Neural cell (in vitro differentiated cells): ENCODE results near the gene PAK3. TPM values are rescaled to one million over a fixed set of nuclear protein-coding genes. Genes with fewer than 3 reads are reported as not detected.

Source experiments
- H2AFZ ChIP-seq: fragments of 200-600, 300-800 bp; sonication (generic), shearing (Covaris generic); 2 replicates; pipeline ENCODE4 v1.6.0; 2014; ENCODE audit warnings: low read depth, mild to moderate bottlenecking, antibody characterized with exemption, low read length, moderate library complexity
- H3F3A ChIP-seq: fragments of 200-600 bp; shearing (Covaris generic); 2 replicates; pipeline ENCODE4 v1.6.1; 2016; ENCODE audit warnings: mild to moderate bottlenecking, moderate library complexity, mixed read lengths, antibody characterized with exemption, low read length; ENCODE audit not compliant: insufficient read depth, poor library complexity, severe bottlenecking
- H3K27ac ChIP-seq: fragments of 200-600, 300-800 bp; sonication (generic), shearing (Covaris generic); 2 replicates; pipeline ENCODE4 v1.5.1; 2014; ENCODE audit warnings: mild to moderate bottlenecking, low read length, moderate library complexity
- H3K27me3 ChIP-seq: fragments of 300-800, 200-600 bp; sonication (generic), shearing (Covaris generic); 2 replicates; pipeline ENCODE4 v1.6.0; 2014; ENCODE audit warnings: mild to moderate bottlenecking, low read depth, low read length, moderate library complexity; ENCODE audit not compliant: insufficient read depth
- H3K36me3 ChIP-seq: fragments of 300-800, 200-600 bp; sonication (generic), shearing (Covaris generic); 2 replicates; pipeline ENCODE4 v1.5.1; 2014; ENCODE audit warnings: mild to moderate bottlenecking, antibody characterized with exemption, low read length, moderate library complexity; ENCODE audit not compliant: insufficient read depth
- H3K4me2 ChIP-seq: fragments of 300-800, 200-600 bp; sonication (generic), shearing (Covaris generic); 2 replicates; pipeline ENCODE4 v1.6.0; 2014; ENCODE audit warnings: mild to moderate bottlenecking, low read length
- H3K4me3 ChIP-seq: fragments of 300-800, 200-600 bp; sonication (generic), shearing (Covaris generic); 2 replicates; pipeline ENCODE4 v1.5.1; 2014; ENCODE audit warnings: mild to moderate bottlenecking, low read length, moderate library complexity
- H3K79me2 ChIP-seq: fragments of 200-600 bp; shearing (Covaris generic); replicated peaks from 2 replicates; pipeline ENCODE4 v1.6.0; 2014; ENCODE audit warnings: mild to moderate bottlenecking, low read length, moderate library complexity; ENCODE audit not compliant: insufficient read depth
- H3K9ac ChIP-seq: fragments of 300-800, 200-600 bp; sonication (generic), shearing (Covaris generic); 2 replicates; pipeline ENCODE4 v1.6.1; 2016; ENCODE audit warnings: mild to moderate bottlenecking, low read length, mixed read lengths
- H3K9me2 ChIP-seq: fragments of 200-600 bp; shearing (Covaris generic); 2 replicates; pipeline ENCODE4 v1.6.1; 2016; ENCODE audit warnings: mild to moderate bottlenecking, low read length, mixed read lengths; ENCODE audit not compliant: insufficient read depth
- H3K9me3 ChIP-seq: fragments of 200-600, 300-800 bp; sonication (generic), shearing (Covaris generic); 2 replicates; pipeline ENCODE4 v1.6.1; 2016; ENCODE audit warnings: mild to moderate bottlenecking, mixed run types, low read length, moderate library complexity, mixed read lengths
- H4K20me1 ChIP-seq: fragments of 200-600 bp; shearing (Covaris generic); 2 replicates; pipeline ENCODE4 v1.6.1; 2016; ENCODE audit warnings: mild to moderate bottlenecking, mixed run types; ENCODE audit not compliant: insufficient read depth
- EP300 ChIP-seq: fragments of 450-650 bp; conservative IDR thresholded peaks from 2 replicates; pipeline ENCODE4 v1.6.1; 2014; ENCODE audit warnings: antibody characterized with exemption, mild to moderate bottlenecking, moderate library complexity; ENCODE audit not compliant: poor library complexity, severe bottlenecking
- EZH2 ChIP-seq: fragments of 200-600, 300-800 bp; shearing (Covaris generic), sonication (generic); IDR thresholded peaks from 2 replicates; pipeline ENCODE4 v1.6.1; 2014; ENCODE audit warnings: antibody characterized with exemption, low read length, borderline replicate concordance, mild to moderate bottlenecking; ENCODE audit not compliant: insufficient read depth, poor library complexity, severe bottlenecking
- MXI1 ChIP-seq: fragments of 450-650 bp; conservative IDR thresholded peaks from 2 replicates; pipeline ENCODE4 v1.6.1; 2014; ENCODE audit warnings: antibody characterized with exemption, mild to moderate bottlenecking; ENCODE audit not compliant: poor library complexity, severe bottlenecking
- POLR2AphosphoS5 ChIP-seq: IDR thresholded peaks from 2 replicates; pipeline ENCODE4 v1.6.1; 2012
- RAD21 ChIP-seq: fragments of 450-650 bp; conservative IDR thresholded peaks from 2 replicates; pipeline ENCODE4 v1.6.1; 2014; ENCODE audit warnings: antibody characterized with exemption, mild to moderate bottlenecking, moderate library complexity
- SMC3 ChIP-seq: fragments of 450-650 bp; conservative IDR thresholded peaks from 2 replicates; pipeline ENCODE4 v1.6.1; 2014; ENCODE audit warnings: antibody characterized with exemption, mild to moderate bottlenecking, moderate library complexity; ENCODE audit not compliant: poor library complexity
- TAF1 ChIP-seq: IDR thresholded peaks from 2 replicates; pipeline ENCODE4 v1.6.1; 2012; ENCODE audit warnings: low read depth
- polyA plus RNA-seq: library from polyadenylated mRNA; depleted of rRNA; stranded (reverse); fragments of >200 nt; gene quantifications from 2 replicates; pipeline ENCODE4 v1.2.3, GENCODE V29; 2014
- TF ChIP-seq, protein P1 (sequence below): IDR thresholded peaks from 2 replicates; pipeline ENCODE4 v1.6.1; 2012; ENCODE audit warnings: borderline replicate concordance
- TF ChIP-seq, protein P2 (sequence below): fragments of 450-650 bp; IDR thresholded peaks from 2 replicates; pipeline ENCODE4 v1.5.1; 2014; ENCODE audit warnings: antibody characterized with exemption, mild to moderate bottlenecking, moderate library complexity; ENCODE audit not compliant: poor library complexity, severe bottlenecking

PAK3 gene
- polyA plus RNA-seq, 1 donor from 2014 or later: 92.4 TPM

DNA sequence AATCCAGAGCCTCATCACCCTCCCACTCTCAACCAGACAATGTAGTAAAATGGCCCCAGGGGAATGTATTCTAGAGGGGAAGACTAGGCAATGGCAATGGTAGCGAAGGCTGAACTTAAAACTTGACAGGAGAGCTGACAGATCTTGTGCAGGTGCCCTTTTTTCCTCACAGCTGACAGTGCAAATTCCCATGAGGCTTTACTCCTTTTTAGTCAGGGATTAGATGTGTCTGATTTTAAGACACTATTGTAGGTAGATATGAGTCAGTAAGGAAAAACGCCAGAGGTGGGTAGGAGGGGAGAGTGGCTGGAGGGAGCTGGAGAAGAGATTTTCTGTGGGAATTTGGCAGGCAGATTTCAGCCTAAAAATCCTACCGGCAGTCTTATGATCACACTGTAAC, 163.6 kb downstream of the PAK3 start:
- Histone ChIP-seq H3K36me3 (no peaks in the 10 kb centered on the region), H3K9me3 (no peaks in the 10 kb centered on the region), H3K27ac (peak overlapping the region; percentile 66), H4K20me1 (no peaks in the 10 kb centered on the region), H3K9ac (no peak overlapping the region), H3F3A (no peaks in the 10 kb centered on the region), H3K9me2 (no peaks in the 10 kb centered on the region), H2AFZ (no peak overlapping the region), H3K4me3 (no peak overlapping the region), H3K4me2 (no peak overlapping the region), H3K79me2 (no peaks in the 10 kb centered on the region), H3K27me3 (no peaks in the 10 kb centered on the region)
- TF ChIP-seq EP300 (peak; percentile 68), MXI1 (no peak), POLR2AphosphoS5 (peak; percentile 45)

DNA sequence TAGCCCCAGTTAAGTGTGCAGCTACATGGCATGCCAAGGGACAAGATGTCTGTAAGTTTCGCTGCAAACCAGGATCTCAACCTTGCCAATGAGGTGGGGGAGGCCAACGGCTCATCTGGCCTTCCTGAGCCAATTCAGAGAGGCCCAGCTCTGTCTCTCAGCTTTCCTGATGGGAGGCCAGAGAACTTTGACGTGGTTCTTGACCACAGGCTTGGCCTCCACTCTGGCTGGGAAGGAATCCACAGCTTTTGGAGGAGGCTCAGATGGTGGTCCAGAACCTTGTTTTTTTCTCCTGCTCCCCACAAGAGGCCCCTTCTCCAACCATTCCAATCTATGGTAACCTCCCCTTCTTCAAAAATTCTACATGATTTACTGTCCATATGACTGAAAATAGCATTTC, 164.5 kb downstream of the PAK3 start:
- H3K4me2 ChIP-seq: no peak overlapping the region
- no peak overlapping the region for H3K4me3 ChIP-seq
- no peaks in the 10 kb centered on the region for H3F3A ChIP-seq
- H3K9ac ChIP-seq: no peak overlapping the region
- TF ChIP-seq, protein P1, sequence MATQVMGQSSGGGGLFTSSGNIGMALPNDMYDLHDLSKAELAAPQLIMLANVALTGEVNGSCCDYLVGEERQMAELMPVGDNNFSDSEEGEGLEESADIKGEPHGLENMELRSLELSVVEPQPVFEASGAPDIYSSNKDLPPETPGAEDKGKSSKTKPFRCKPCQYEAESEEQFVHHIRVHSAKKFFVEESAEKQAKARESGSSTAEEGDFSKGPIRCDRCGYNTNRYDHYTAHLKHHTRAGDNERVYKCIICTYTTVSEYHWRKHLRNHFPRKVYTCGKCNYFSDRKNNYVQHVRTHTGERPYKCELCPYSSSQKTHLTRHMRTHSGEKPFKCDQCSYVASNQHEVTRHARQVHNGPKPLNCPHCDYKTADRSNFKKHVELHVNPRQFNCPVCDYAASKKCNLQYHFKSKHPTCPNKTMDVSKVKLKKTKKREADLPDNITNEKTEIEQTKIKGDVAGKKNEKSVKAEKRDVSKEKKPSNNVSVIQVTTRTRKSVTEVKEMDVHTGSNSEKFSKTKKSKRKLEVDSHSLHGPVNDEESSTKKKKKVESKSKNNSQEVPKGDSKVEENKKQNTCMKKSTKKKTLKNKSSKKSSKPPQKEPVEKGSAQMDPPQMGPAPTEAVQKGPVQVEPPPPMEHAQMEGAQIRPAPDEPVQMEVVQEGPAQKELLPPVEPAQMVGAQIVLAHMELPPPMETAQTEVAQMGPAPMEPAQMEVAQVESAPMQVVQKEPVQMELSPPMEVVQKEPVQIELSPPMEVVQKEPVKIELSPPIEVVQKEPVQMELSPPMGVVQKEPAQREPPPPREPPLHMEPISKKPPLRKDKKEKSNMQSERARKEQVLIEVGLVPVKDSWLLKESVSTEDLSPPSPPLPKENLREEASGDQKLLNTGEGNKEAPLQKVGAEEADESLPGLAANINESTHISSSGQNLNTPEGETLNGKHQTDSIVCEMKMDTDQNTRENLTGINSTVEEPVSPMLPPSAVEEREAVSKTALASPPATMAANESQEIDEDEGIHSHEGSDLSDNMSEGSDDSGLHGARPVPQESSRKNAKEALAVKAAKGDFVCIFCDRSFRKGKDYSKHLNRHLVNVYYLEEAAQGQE: no peak
- TF ChIP-seq, protein P2, sequence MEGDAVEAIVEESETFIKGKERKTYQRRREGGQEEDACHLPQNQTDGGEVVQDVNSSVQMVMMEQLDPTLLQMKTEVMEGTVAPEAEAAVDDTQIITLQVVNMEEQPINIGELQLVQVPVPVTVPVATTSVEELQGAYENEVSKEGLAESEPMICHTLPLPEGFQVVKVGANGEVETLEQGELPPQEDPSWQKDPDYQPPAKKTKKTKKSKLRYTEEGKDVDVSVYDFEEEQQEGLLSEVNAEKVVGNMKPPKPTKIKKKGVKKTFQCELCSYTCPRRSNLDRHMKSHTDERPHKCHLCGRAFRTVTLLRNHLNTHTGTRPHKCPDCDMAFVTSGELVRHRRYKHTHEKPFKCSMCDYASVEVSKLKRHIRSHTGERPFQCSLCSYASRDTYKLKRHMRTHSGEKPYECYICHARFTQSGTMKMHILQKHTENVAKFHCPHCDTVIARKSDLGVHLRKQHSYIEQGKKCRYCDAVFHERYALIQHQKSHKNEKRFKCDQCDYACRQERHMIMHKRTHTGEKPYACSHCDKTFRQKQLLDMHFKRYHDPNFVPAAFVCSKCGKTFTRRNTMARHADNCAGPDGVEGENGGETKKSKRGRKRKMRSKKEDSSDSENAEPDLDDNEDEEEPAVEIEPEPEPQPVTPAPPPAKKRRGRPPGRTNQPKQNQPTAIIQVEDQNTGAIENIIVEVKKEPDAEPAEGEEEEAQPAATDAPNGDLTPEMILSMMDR: no peak
- TF ChIP-seq RAD21: no peak
- no peak for TF ChIP-seq EP300
- no peak for TF ChIP-seq POLR2AphosphoS5
- no peak for TF ChIP-seq TAF1
- no peak for TF ChIP-seq MXI1
- no peak for TF ChIP-seq SMC3
- TF ChIP-seq EZH2: no peak
- H4K20me1 ChIP-seq: no peaks in the 10 kb centered on the region
- H3K9me2 ChIP-seq: no peaks in the 10 kb centered on the region
- no peaks in the 10 kb centered on the region for H3K9me3 ChIP-seq
- no peaks in the 10 kb centered on the region for H3K79me2 ChIP-seq
- H2AFZ ChIP-seq: no peak overlapping the region
- no peaks in the 10 kb centered on the region for H3K27me3 ChIP-seq
- H3K36me3 ChIP-seq: no peaks in the 10 kb centered on the region
- H3K27ac ChIP-seq: peak overlapping the region; percentile 66

DNA sequence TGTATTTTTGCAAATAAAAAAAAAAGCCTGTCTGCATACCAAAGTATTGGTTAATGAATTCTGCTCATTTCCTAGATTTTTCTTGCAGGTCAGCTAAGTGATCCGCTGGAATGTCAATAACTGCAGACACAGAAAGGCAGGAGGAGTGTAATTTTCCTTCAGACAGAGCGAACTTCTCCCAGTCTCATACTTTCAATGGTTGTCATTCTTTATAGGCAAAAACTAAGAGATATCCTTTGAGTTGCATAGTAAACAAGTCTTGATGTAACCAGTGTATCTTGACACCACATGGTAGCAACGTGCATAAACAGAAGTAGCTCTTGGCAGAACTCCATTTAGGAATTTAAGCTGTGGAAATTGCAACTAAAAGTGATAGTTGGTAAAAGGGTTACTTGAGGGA, 166.1 kb downstream of the PAK3 start:
- H3K79me2 ChIP-seq: no peaks in the 10 kb centered on the region
- no peak overlapping the region for H3K27ac ChIP-seq
- no peak overlapping the region for H2AFZ ChIP-seq
- TF ChIP-seq POLR2AphosphoS5: no peak
- no peak for TF ChIP-seq EP300
- TF ChIP-seq EZH2: no peak
- no peak for TF ChIP-seq MXI1
- TF ChIP-seq RAD21: no peak
- TF ChIP-seq TAF1: no peak
- TF ChIP-seq, protein P2: no peak
- TF ChIP-seq, protein P1: no peak
- no peak for TF ChIP-seq SMC3
- H3K9ac ChIP-seq: no peak overlapping the region
- H3F3A ChIP-seq: no peaks in the 10 kb centered on the region
- no peaks in the 10 kb centered on the region for H3K27me3 ChIP-seq
- no peak overlapping the region for H3K4me2 ChIP-seq
- no peak overlapping the region for H3K4me3 ChIP-seq
- H3K36me3 ChIP-seq: no peaks in the 10 kb centered on the region
- H4K20me1 ChIP-seq: no peaks in the 10 kb centered on the region
- no peaks in the 10 kb centered on the region for H3K9me2 ChIP-seq
- H3K9me3 ChIP-seq: no peaks in the 10 kb centered on the region
